ENCODE measurements around the gene FOSL1.

Gene FOSL1

GRCh38 chr11:65882120-65883057 lies 17.8 kb downstream of the FOSL1 start:
- no peak for DNase-seq (ENCODE audit: low read depth, low spot score)

GRCh38 chr11:65880844-65881421 lies 19.3 kb downstream of the FOSL1 start:
- DNase-seq (ENCODE audit: low read depth, low spot score): no peak

- DNase-seq (ENCODE audit: low read depth, low spot score): no peak
These were observed 20.2 kb downstream of the FOSL1 start for GRCh38 chr11:65880027-65880426.

DNA sequence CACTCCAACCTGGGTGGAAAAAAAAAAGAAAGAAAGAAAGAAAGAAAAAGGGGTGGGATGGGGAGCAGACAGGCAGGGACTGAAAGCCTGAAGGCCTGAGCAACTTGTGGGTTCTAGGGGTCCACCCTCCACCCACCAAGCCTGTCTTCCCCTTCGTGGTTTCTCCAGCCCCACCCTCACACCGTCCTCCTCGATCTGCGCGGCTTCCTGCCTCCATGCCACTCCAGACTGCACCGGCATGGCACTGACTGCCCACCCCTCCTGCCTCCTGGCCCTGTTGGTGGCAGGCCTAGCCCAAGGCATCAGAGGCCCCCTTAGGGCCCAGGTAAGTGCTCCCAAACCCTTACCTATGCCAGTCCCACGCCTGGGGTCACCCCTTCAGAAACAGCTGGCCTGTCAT lies 20.6 kb downstream of the FOSL1 start, which contains the start of gene CTSW:
Gene CTSW, plus strand, starts transcription at position 221 of the 400 bp plus-strand sequence. Its CDS starts 18 bp downstream, at position 239.
- no peak for DNase-seq (ENCODE audit: low read depth, low spot score)

GRCh38 chr11:65873318-65874156 lies 26.7 kb downstream of the FOSL1 start:
- DNase-seq (ENCODE audit: low read depth, low spot score): no peak

DNA sequence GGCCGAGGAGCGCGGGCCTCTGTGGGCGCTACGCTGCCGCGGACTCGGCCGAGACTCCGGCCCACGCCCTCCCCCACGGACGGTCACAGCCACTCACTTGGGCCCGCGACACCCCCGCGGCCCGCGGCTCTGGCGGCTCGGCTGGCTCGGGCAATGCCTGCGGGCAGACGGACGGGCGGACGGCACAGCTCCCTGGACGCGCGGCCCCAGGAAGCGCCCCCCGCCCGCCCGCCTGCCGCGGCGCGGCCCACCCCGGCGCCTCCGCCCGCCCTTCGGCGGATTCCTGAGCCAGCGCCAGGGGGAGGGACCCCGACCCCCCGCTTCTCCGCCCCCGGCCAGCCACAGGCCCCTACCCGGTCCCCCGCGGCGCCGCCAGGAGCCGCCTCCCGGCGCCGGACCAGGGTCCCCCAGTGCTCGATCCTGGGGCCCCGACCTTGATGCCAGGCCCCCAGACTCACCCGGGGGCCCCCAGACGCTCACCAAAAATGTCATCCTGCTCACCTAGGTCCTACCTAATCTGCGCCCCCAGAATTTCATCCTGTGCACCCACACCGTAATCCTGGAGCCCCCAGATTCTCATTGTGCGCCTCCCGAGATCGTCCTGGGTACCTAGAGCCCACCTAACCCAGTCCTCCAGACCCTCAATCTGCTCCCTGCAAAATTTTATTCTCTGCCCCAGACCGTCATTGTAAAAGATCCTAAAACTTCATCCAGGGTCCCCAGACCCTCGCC lies 27.4 kb downstream of the FOSL1 start, which contains the start of gene EFEMP2:
Gene EFEMP2, minus strand, starts transcription at position 215 of the 732 bp plus-strand sequence. CDS start 446 bp downstream, outside the sequence.
- no peak for DNase-seq (ENCODE audit: low read depth, low spot score)

GRCh38 chr11:65871811-65872548 lies 28.2 kb downstream of the FOSL1 start:
- DNase-seq (ENCODE audit: low read depth, low spot score): no peak

DNA sequence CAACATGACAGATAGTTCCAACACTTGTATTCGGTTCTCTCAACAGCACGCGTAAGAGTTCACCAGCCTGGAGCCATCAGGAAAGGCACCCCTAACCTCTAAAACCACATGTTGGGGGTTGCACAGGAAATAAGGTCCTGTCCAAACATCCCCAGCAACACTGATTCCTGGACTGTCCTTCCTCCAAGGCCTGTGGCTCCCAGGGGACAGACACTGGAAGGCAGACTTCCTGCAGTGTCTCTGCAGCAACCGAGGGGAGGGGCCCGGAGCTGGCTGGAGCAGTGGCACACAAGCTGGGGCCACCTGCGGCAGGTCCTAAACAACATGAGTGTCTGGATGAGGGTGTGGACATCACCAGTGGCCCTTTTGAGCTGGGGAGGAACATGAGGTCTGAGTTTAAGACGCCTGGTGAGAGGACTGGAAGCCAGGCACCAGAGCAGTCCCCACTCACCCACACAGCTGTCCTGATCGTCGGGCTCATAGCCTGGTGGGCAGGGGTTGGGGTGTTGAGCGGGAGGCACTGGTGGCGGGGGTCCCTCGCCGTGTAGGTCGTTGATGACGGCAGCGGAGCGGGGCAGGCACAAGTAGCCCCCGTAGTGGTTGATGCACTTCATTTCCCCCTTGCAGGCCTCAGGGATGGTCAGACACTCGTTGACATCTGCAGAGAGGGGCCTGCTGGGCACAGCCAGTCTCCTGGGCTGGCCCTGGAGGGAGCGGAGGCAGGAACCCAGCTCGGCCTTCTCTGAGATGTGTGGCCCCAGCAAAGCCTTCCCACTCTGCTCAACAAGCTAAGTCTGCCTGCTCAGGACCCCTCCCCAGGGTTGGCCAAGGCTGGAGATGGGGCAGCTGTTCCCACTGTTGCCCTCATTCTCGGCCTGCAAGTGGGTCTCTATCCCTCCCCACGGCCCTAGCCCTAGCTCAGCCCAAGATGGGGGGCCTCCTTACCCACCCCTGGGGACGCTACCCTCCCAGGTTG lies 29.2 kb downstream of the FOSL1 start:
- no peak for DNase-seq (ENCODE audit: low read depth, low spot score)

GRCh38 chr11:65870307-65870658 lies 29.9 kb downstream of the FOSL1 start:
- DNase-seq (ENCODE audit: low read depth, low spot score): no peak

GRCh38 chr11:65869643-65870306 lies 30.4 kb downstream of the FOSL1 start:
- no peak for DNase-seq (ENCODE audit: low read depth, low spot score)

GRCh38 chr11:65868907-65869306 lies 31.3 kb downstream of the FOSL1 start:
- DNase-seq (ENCODE audit: low read depth, low spot score): no peak

DNA sequence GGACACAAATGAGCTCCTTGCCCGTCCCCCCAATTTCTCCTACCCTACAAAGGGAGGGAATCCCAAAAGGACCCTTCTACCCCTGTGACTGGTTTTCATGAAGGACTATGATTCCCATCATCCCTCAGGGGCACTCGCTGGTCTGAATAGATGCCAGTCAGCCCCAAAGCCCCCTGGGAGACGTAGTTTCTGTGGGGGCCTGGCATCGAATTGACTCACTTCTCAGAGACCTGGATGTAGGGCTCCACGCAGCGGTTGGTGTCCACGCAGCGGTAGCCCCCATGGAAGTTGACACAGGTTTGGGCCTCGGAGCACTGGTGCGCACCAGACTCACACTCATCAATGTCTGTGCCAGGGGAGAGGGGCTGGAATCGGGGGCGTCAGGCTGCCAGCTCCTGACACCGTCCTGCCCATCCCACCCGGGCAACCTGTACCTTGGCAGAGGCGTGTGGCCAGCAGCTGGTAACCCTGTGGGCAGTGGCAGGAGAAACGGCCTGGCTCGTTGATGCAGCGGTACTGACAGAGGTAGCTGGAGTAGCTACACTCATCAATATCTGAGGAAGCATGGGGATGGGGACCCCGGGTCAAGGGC lies 32.0 kb downstream of the FOSL1 start:
- no peak for DNase-seq (ENCODE audit: low read depth, low spot score)

DNA sequence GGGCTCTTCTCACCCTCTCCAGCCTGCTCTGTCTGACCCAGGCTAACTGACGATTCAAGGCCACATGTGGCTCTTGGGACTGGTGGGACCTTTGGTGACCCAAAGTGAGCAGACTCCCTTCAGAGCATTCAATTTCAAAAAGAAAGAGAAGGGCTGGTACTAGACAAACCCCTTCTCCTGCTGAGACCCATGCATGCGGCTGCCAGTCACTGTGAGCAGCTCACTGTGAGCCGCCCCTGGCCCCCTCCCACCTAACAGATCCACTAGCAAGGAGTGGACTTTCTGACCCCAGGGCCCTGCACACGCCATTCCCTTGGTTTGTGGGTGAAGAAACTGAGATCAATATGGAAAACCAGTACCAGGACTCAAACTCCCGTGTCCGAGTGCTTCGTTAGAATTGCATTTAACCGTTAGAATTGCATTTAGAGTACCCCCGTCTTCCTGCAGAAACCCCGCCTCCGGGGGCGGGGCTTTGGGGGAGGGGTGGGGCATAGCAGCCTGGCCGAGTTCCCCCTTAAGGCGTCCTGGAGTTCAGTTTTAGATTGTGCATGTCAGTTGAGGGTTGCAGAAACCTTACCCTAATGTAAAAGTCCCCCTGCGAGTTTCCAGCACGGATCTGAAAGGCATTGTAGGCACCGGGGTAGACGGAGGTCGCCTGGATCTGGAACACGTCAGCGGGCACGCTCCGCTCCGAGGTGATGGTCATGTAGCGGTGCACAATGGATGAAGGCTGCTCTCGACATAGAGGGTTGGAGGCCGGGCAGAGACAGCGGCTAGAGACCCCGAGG lies 32.7 kb downstream of the FOSL1 start:
- no peak for DNase-seq (ENCODE audit: low read depth, low spot score)

GRCh38 chr11:65866509-65867283 lies 33.5 kb downstream of the FOSL1 start:
- DNase-seq (ENCODE audit: low read depth, low spot score): no peak

GRCh38 chr11:65865550-65866172 lies 34.5 kb downstream of the FOSL1 start:
- no peak for DNase-seq (ENCODE audit: low read depth, low spot score)

DNA sequence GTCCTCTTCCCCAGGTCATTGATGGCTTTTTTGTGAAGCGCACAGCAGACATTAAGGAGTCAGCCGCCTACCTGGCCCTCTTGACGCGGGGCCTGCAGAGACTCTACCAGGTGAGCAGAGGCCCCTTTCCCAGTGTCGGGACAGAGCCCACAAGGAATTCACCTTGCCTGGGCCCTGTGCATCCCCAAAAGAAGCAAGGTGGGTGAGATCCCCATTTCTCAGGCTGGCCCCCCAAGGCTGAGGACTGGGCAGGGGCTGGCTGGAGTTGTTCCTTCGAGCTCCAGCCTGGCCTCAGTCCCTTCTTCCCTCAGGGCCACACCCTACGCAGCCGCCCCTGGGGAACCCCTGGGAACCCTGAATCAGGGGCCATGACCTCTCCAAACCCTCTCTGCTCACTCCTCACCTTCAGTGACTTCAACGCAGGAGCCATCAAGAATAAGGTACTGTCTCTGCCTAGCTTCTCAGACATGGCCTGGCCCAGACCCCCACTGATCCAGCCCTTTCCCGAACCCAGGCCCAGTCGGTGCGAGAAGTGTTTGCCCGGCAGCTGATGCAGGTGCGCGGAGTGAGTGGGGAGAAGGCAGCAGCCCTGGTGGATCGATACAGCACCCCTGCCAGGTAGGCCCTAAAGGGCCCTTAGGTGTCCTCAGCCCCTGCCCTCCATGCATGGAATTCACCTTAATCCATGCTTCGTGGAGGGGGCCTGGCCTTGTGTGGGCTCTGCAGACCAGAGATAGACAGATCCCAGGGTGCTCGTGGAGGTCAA lies 35.3 kb downstream of the FOSL1 start:
- DNase-seq (ENCODE audit: low read depth, low spot score): no peak
